HEK293T (cell line): Measurements from ENCODE around the gene MSMB.
"Not testable (repeated sequence)": the region's sequence is repeated elsewhere in the genome, so short reads cannot be mapped to it uniquely, and the experiment has no call there.

ENCODE experiments used
- CTCF ChIA-PET: fragments of 350-600 bp; formaldehyde crosslinking; extraction: SDS; loops from one replicate; lab custom pipeline; 2021; ENCODE audit warnings: antibody characterized with exemption, inconsistent platforms; lab: Yijun Ruan, JAX
- POLR2A ChIA-PET: fragments of 350-600 bp; formaldehyde crosslinking; extraction: SDS; loops from one replicate; lab custom pipeline; 2020; ENCODE audit warnings: antibody characterized with exemption, inconsistent platforms; lab: Yijun Ruan, JAX
- DNase-seq: peaks from one replicate; pipeline ENCODE4 v3.0.0; 2012; ENCODE audit warnings: mixed read lengths; ENCODE audit errors: extremely low spot score
- ARNT ChIP-seq: fragments of 450-650 bp; IDR thresholded peaks from 2 replicates; pipeline ENCODE4 v1.6.1; 2017; ENCODE audit warnings: mild to moderate bottlenecking
- BHLHE40 ChIP-seq: fragments of 450-650 bp; IDR thresholded peaks from 2 replicates; pipeline ENCODE4 v1.6.1; 2016; ENCODE audit warnings: mild to moderate bottlenecking, moderate library complexity, borderline replicate concordance
- CTBP1 ChIP-seq: fragments of 450-650 bp; IDR thresholded peaks from 2 replicates; pipeline ENCODE4 v1.6.1; 2016; ENCODE audit warnings: borderline replicate concordance
- ELF4 ChIP-seq: fragments of 450-650 bp; IDR thresholded peaks from 2 replicates; pipeline ENCODE4 v1.6.1; 2017; ENCODE audit warnings: antibody characterized with exemption
- FOXA1 ChIP-seq: fragments of 450-650 bp; IDR thresholded peaks from 2 replicates; pipeline ENCODE4 v1.6.1; 2016; ENCODE audit warnings: mild to moderate bottlenecking
- FOXK2 ChIP-seq: fragments of 450-650 bp; IDR thresholded peaks from 2 replicates; pipeline ENCODE4 v1.6.1; 2016; ENCODE audit warnings: mild to moderate bottlenecking
- FOXM1 ChIP-seq: fragments of 450-650 bp; IDR thresholded peaks from 2 replicates; pipeline ENCODE4 v1.6.1; 2017; ENCODE audit warnings: mild to moderate bottlenecking, borderline replicate concordance
- HDGF ChIP-seq: fragments of 450-650 bp; IDR thresholded peaks from 2 replicates; pipeline ENCODE4 v1.6.1; 2017; ENCODE audit warnings: antibody characterized with exemption, borderline replicate concordance
- L3MBTL2 ChIP-seq: fragments of 450-650 bp; conservative IDR thresholded peaks from 2 replicates; pipeline ENCODE4 v1.6.1; 2016; ENCODE audit warnings: mild to moderate bottlenecking
- LEF1 ChIP-seq: fragments of 450-650 bp; IDR thresholded peaks from 2 replicates; pipeline ENCODE4 v1.6.1; 2017; ENCODE audit warnings: mild to moderate bottlenecking, borderline replicate concordance
- NFRKB ChIP-seq: fragments of 450-650 bp; IDR thresholded peaks from 2 replicates; pipeline ENCODE4 v1.6.1; 2016; ENCODE audit warnings: mild to moderate bottlenecking, moderate library complexity
- SP1 ChIP-seq: fragments of 450-650 bp; IDR thresholded peaks from 2 replicates; pipeline ENCODE4 v1.6.1; 2017
- SUZ12 ChIP-seq: fragments of 450-650 bp; IDR thresholded peaks from 2 replicates; pipeline ENCODE4 v1.6.1; 2016; ENCODE audit warnings: mild to moderate bottlenecking
- TARDBP ChIP-seq: fragments of 450-650 bp; IDR thresholded peaks from 2 replicates; pipeline ENCODE4 v1.6.1; 2016
- ZNF384 ChIP-seq: fragments of 450-650 bp; IDR thresholded peaks from 2 replicates; pipeline ENCODE4 v1.6.1; 2016
- TF ChIP-seq, protein P1 (sequence below): fragments of 450-650 bp; IDR thresholded peaks from 2 replicates; pipeline ENCODE4 v1.6.1; 2016

Gene MSMB, protein sequence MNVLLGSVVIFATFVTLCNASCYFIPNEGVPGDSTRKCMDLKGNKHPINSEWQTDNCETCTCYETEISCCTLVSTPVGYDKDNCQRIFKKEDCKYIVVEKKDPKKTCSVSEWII

DNA sequence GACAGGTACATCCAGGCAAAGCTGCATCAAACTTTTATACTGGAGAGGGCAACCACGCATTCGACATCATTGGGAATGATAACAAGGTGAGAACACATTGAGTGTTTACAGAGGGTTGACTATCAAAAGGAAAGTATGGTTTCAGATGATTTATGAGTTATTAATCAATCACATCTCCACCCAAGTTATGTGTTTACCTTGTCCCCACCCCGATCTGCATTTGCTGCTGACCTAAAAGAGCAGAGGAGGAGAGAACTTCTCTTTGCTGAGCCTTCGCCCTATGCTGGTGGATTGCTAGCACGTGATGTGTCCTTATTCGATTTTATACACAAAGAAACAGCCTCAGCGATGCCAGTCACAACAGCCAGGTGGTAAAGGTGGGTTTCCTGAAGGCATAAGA is at the start of gene MSMB:
MSMB (minus strand) TSS at position 9 of the 400 bp plus-strand sequence. CDS start 32 bp downstream, outside the sequence.
- ChIA-PET POLR2A (no interaction called here), CTCF (no interaction called here)
- DNase-seq, result no peak
- TF ChIP-seq NFRKB (no peak), SUZ12 (no peak), FOXA1 (no peak), ELF4 (no peak), HDGF (no peak), L3MBTL2 (no peak), ARNT (no peak), TARDBP (no peak), FOXM1 (no peak), SP1 (no peak), ZNF384 (no peak)

DNA sequence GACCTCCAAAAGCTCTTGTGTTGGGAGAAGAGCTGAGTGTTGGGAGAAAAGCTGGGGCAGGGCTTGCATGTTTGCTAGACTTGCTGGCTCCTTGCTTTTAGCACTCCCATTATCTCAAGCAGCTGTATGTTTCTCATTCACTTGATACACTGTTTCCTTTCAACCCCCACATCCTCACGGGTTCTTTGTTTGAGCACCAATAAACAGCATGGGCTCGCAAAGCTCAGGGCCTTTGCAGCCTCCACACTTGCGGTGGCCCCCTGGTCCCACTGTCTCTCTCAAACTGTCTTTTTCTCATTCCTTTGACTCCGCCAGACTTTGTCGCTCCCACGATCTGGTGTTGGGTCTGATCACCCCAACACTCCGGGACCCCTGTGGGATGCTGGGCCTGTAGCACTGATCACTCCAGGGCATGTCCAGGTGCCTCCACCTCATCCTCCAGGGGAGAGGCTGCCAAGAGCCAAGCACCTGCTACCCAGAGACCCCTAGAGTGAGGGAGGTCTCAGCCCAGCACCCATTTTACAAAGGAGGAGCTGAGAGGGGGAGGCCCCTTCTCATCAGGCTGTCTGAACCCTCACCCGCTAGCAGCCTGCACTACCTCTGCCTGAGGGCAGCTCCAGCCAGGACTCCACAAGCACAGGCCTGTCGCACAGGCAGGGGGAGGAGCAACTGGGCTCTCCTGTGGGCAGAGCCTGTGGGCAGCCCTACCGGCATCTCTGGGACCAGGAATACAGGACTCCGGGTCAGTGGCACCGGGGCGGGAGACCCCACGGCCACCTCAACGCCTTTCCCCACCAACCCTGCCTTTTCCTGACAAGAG is 49.1 kb upstream of the MSMB start:
- POLR2A ChIA-PET, result no interaction called here
- no peak for DNase-seq
- CTCF ChIA-PET, result no interaction called here
- no peak for TF ChIP-seq CTBP1
- TF ChIP-seq ZNF384, result no peak
- no peak for TF ChIP-seq LEF1
- TF ChIP-seq ARNT, result no peak
- TF ChIP-seq FOXK2, result no peak
- no peak for TF ChIP-seq NFRKB
- no peak for TF ChIP-seq HDGF
- no peak for TF ChIP-seq FOXA1
- no peak for TF ChIP-seq SUZ12
- no peak for TF ChIP-seq ELF4
- TF ChIP-seq BHLHE40, result no peak
- no peak for TF ChIP-seq TARDBP
- TF ChIP-seq, protein P1, sequence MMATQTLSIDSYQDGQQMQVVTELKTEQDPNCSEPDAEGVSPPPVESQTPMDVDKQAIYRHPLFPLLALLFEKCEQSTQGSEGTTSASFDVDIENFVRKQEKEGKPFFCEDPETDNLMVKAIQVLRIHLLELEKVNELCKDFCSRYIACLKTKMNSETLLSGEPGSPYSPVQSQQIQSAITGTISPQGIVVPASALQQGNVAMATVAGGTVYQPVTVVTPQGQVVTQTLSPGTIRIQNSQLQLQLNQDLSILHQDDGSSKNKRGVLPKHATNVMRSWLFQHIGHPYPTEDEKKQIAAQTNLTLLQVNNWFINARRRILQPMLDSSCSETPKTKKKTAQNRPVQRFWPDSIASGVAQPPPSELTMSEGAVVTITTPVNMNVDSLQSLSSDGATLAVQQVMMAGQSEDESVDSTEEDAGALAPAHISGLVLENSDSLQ, result no peak

DNA sequence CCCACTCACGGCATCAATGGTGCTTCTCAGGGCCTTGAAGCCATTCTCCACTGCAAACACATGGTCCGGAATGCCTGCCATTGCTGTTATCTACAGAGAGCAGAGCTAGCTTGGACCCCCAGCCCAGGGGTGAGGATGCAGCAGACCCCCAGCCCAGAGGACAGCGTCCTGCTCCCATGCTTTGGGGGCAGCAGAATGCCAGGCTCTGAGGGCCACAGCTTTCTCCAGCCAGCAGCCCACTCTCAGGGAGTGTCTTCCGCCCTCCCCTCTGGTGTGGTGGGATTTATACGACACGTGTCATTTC is 48.1 kb upstream of the MSMB start:
- no peak for DNase-seq
- TF ChIP-seq TARDBP (no peak), LEF1 (no peak), ELF4 (no peak), ZNF384 (no peak), NFRKB (no peak), ARNT (no peak), CTBP1 (no peak), FOXA1 (no peak), BHLHE40 (no peak), FOXM1 (no peak)
- TF ChIP-seq, protein P1, result no peak
- CTCF ChIA-PET, result no interaction called here
- POLR2A ChIA-PET, result no interaction called here

DNA sequence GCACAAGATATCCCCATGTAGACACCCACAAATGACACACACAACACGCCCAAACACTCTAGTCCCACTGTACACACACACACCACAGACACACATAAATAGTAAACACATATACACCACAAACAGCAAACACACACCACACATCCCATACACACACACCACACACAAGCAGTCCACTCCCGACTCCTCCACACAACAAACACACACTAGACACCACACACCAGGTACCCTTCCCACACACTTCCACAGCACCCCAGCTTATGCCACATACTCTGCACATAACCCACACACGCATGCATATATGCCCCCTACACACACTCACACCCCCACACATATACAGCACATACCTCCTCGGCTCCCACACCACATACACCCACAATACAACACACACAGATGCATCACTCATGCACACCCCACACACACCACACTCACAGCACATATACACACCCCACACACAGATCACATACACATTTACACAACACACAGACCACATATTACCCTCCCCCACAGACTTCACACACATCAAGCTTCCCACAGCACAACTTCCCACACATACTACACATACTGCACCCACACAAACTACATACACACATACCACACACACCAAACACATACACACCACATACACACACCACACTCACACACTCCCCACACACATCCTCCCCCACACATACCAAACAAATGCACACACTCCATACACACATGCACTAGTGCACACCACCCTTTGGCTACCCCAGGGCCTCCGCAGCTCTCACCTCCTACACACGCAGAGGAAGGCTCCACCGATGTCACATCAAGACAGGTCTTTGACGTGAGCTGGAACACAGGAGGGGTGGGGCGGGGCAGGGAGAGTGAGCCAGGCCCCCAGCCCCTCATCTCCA is 47.5 kb upstream of the MSMB start:
- CTCF ChIA-PET, POLR2A ChIA-PET, DNase-seq: not testable (repeated sequence)

DNA sequence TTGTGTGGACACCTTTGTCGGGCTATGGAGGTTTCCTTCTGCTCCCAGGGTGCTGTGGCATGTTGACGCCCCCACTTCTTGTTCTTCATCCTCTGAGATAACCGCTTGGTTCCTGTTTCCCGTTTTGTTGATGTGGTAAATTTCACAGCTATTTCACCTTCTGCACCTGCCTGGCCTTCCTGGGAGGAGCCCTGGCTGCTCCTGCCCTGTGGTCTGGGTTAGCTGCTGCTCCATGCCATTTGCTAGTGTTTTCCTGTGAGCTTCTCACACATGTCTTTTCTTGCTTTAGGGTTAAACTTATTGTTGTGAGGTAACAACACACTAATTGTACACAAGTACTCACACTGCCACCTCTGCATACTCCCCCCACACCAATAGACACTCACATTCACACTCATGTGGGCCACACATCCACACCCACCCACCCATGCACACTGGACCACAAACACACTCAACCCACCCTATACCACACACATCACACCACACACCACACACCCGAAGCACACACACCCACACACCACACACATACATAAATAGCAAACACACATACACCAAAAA is 46.5 kb upstream of the MSMB start:
- CTCF ChIA-PET, result interaction anchor here (1.5 kb wide), 1 partner anchor 61 kb away, joined by 4 read pairs; no protein-coding TSS in a partner anchor
- POLR2A ChIA-PET, result no interaction called here
- no peak for DNase-seq
- TF ChIP-seq LEF1 (no peak), TARDBP (no peak), ELF4 (no peak), FOXK2 (no peak), BHLHE40 (no peak), SUZ12 (no peak), L3MBTL2 (no peak), ARNT (no peak), FOXA1 (no peak), HDGF (no peak), ZNF384 (no peak), NFRKB (no peak), FOXM1 (no peak)
- TF ChIP-seq, protein P1, result no peak
